Umbilical cord (tissue), 2 donors: ENCODE data around the gene OGT. TPM values are rescaled to one million over a fixed set of nuclear protein-coding genes. Genes with fewer than 3 reads are reported as not detected.
"Not testable (repeated sequence)": the region's sequence is repeated elsewhere in the genome, so short reads cannot be mapped to it uniquely, and the experiment has no call there.

Experiments used
- DNase-seq: peaks from one replicate; pipeline ENCODE4 v3.0.0-alpha.2; 2015; ENCODE audit warnings: low spot score
- total RNA-seq: library from RNA; depleted of rRNA; stranded (reverse); fragments of >200 nt; gene quantifications from one replicate; pipeline ENCODE4 v1.2.3, GENCODE V29; 2014; ENCODE audit warnings: low replicate concordance; ENCODE audit not compliant: insufficient read depth

OGT gene
- total RNA-seq, 1 donor from 2014 or later = 85.0 TPM

GRCh38 chrX:71540801-71541200 is 7.9 kb downstream of the OGT start:
- no peak for DNase-seq

GRCh38 chrX:71541210-71542022 is 8.5 kb downstream of the OGT start:
- no peak for DNase-seq

- no peak for DNase-seq
These were observed 9.5 kb downstream of the OGT start for GRCh38 chrX:71542411-71542810.

GRCh38 chrX:71542825-71543224 is 9.9 kb downstream of the OGT start:
- no peak for DNase-seq

- DNase-seq = no peak
These were observed 10.4 kb downstream of the OGT start for GRCh38 chrX:71543316-71543715.

- no peak for DNase-seq
These were observed 12.5 kb downstream of the OGT start for GRCh38 chrX:71545364-71545763.

GRCh38 chrX:71546879-71547278 is 14.0 kb downstream of the OGT start:
- DNase-seq = no peak

- DNase-seq = no peak
These were observed 14.4 kb downstream of the OGT start for GRCh38 chrX:71547339-71547738.

- no peak for DNase-seq
These were observed 17.1 kb downstream of the OGT start for GRCh38 chrX:71549986-71550385.

- peak; percentile 28 for DNase-seq
These were observed 17.7 kb downstream of the OGT start for GRCh38 chrX:71550578-71550977.

GRCh38 chrX:71556036-71556435 is 23.1 kb downstream of the OGT start:
- DNase-seq = no peak

- DNase-seq = no peak
These were observed 26.0 kb downstream of the OGT start for GRCh38 chrX:71558920-71559319.

- not testable (repeated sequence) for DNase-seq
These were observed 26.9 kb downstream of the OGT start for GRCh38 chrX:71559773-71560172.

GRCh38 chrX:71563921-71564320 is 31.0 kb downstream of the OGT start:
- DNase-seq = no peak

GRCh38 chrX:71565474-71566041 is 32.7 kb downstream of the OGT start:
- no peak for DNase-seq

GRCh38 chrX:71571390-71571789 is 38.5 kb downstream of the OGT start:
- DNase-seq = not testable (repeated sequence)

GRCh38 chrX:71573590-71573989 is 40.7 kb downstream of the OGT start:
- DNase-seq = no peak

- no peak for DNase-seq
These were observed 44.8 kb downstream of the OGT start for GRCh38 chrX:71577682-71578081.

GRCh38 chrX:71578253-71579135 is 45.6 kb downstream of the OGT start, which contains the start of gene GCNA:
Gene GCNA (plus strand): TSS chrX:71578437. CDS start chrX:71580822, 2,385 bp downstream.
- DNase-seq = no peak

- no peak for DNase-seq
These were observed 46.5 kb downstream of the OGT start for GRCh38 chrX:71579136-71579989.

GRCh38 chrX:71579990-71580380 is 47.1 kb downstream of the OGT start:
- DNase-seq = no peak
